Adipose tissue (tissue), 3 donors: Measurements from ENCODE around the gene BCAS3. TPM values are rescaled to one million over a fixed set of nuclear protein-coding genes. Genes with fewer than 3 reads are reported as not detected.

Experiments used
- polyA plus RNA-seq, 3 donors: library from polyadenylated mRNA; stranded (reverse); fragments of 200-250 nt; gene quantifications; one replicate each; pipeline ENCODE4 v1.2.3, GENCODE V29; 2013
- donor health status: healthy with polysubstance abuse.
- donor health status: Bipolar disorder and iron deficiency.
- donor health status: healthy.

The BCAS3 gene
- polyA plus RNA-seq, 3 donors = 5.2 to 8.5 (median 5.4) TPM

Other genes with a start within 250 kb of the BCAS3 start
- gene APPBP2, start 151.6 kb upstream of the BCAS3 start, polyA plus RNA-seq = 10 to 100 TPM in 2 of 3 donors, 1 to 10 TPM in 1; 4.6 to 12.6 (median 12.2) TPM
- gene PPM1D, start 77.7 kb upstream of the BCAS3 start, polyA plus RNA-seq = 1 to 10 TPM; 3.3 to 8.2 (median 7.0) TPM